Activated B cell treated with CpG ODN at 0.5 μM for 24 hours (primary cell): Measurements from ENCODE around the gene MED15. TPM values are rescaled to one million over a fixed set of nuclear protein-coding genes. Genes with fewer than 3 reads are reported as not detected.

ENCODE experiments used
- ATAC-seq: fragments of 200-7000 bp; cut with Tn5 transposase; one replicate; pipeline ENCODE4 v1.10.0; 2021; ENCODE audit warnings: low read depth, mild to moderate bottlenecking, moderate library complexity
- CTCF ChIA-PET: fragments of 350-600 bp; sonication (Branson Sonifier 250); formaldehyde crosslinking; loops from one replicate; lab custom pipeline; 2021; ENCODE audit warnings: antibody characterized with exemption; lab: Charles Lee
- POLR2A ChIA-PET: fragments of 350-600 bp; sonication (Branson Sonifier 250); formaldehyde crosslinking; loops from one replicate; lab custom pipeline; 2021; ENCODE audit warnings: antibody characterized with exemption; lab: Charles Lee
- DNase-seq: peaks from one replicate; pipeline ENCODE4 v3.0.0; 2022
- H3K27ac Mint-ChIP-seq: one replicate; pipeline ENCODE4 v1.8.0; 2020; ENCODE audit warnings: mixed read lengths
- H3K27me3 Mint-ChIP-seq: one replicate; pipeline ENCODE4 v1.8.0; 2021; ENCODE audit warnings: mixed read lengths
- H3K36me3 Mint-ChIP-seq: one replicate; pipeline ENCODE4 v1.8.0; 2021; ENCODE audit warnings: low read depth, mixed read lengths
- H3K4me1 Mint-ChIP-seq: one replicate; pipeline ENCODE4 v1.8.0; 2021; ENCODE audit warnings: mixed read lengths
- H3K4me3 Mint-ChIP-seq: one replicate; pipeline ENCODE4 v1.8.0; 2020; ENCODE audit warnings: mild to moderate bottlenecking, mixed read lengths
- H3K9me3 Mint-ChIP-seq: one replicate; pipeline ENCODE4 v1.8.0; 2020; ENCODE audit warnings: mixed read lengths
- CTCF ChIP-seq: fragments of 200-600 bp; IDR thresholded peaks from one replicate; pipeline ENCODE4 v1.8.0; 2022; ENCODE audit warnings: antibody characterized with exemption, mild to moderate bottlenecking
- intact Hi-C: fragments of 100-400 bp; cut with micrococcal nuclease; formaldehyde crosslinking; loops from one replicate; pipeline ENCODE4 v1.15.1; 2024
- total RNA-seq: library from RNA; stranded (reverse); gene quantifications from 2 replicates; pipeline ENCODE4 v1.2.3, GENCODE V29; 2022

MED15 gene
- total RNA-seq, 1 donor from 2014 or later = 127 TPM

DNA sequence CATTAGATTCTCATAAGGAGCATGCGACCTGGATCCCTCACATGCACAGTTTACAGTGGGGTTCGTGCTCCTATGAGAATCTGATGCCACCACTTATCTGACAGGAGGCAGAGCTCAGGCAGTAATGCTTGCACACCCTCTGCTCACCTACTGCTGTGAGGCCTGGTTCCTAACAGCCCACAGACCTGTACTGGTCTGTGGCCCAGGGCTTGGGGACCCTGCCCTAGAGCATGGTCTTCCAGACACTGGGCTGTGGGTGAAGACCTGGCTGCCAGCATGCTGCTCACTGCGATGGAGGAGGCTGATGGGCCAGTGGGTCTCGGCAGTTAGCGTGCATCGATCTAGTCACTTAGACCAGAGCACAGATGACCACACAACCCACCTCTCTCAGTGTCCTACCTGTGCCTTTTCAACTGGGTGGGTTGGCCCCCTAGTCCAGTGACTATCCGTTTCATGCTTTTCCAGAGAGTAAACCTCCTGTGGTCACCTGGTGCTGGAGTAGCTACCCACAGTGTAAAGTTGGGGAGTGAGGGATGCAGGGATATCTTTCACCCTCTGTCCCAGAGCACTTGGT is 21.1 kb downstream of the MED15 start:
- POLR2A ChIA-PET = no interaction called here
- Mint-ChIP-seq H3K9me3 (no peaks in the 10 kb centered on the region), H3K4me3 (no peak overlapping the region), H3K4me1 (peaks cover 26% of the 10 kb centered on the region), H3K27me3 (no peaks in the 10 kb centered on the region), H3K36me3 (peaks cover 60% of the 10 kb centered on the region), H3K27ac (no peak overlapping the region)
- no peak for TF ChIP-seq CTCF
- ATAC-seq (no peak), DNase-seq (no peak)
- intact Hi-C loops = no loop called here
- CTCF ChIA-PET = no interaction called here

GRCh38 chr22:20530368-20531153 is 23.2 kb downstream of the MED15 start:
- CTCF ChIA-PET = no interaction called here
- TF ChIP-seq CTCF = no peak
- intact Hi-C loops = loop anchor here (2.0 kb wide), 1 partner anchor 22 kb away; no protein-coding TSS in a partner anchor
- Mint-ChIP-seq H3K9me3 (no peaks in the 10 kb centered on the region), H3K27ac (no peak overlapping the region), H3K27me3 (no peaks in the 10 kb centered on the region), H3K36me3 (peaks cover 63% of the 10 kb centered on the region), H3K4me3 (no peak overlapping the region), H3K4me1 (peaks cover 18% of the 10 kb centered on the region)
- ATAC-seq = no peak
- POLR2A ChIA-PET = interaction anchor here (0.6 kb wide), 1 partner anchor 406 kb away, joined by 3 read pairs; no protein-coding TSS in a partner anchor
- DNase-seq = no peak

GRCh38 chr22:20531154-20531403 is 23.7 kb downstream of the MED15 start:
- ATAC-seq = no peak
- H3K4me1 Mint-ChIP-seq = peaks cover 18% of the 10 kb centered on the region
- TF ChIP-seq CTCF = no peak
- no peaks in the 10 kb centered on the region for H3K9me3 Mint-ChIP-seq
- no peak overlapping the region for H3K4me3 Mint-ChIP-seq
- intact Hi-C loops = loop anchor here (2.0 kb wide), 1 partner anchor 22 kb away; no protein-coding TSS in a partner anchor
- CTCF ChIA-PET = no interaction called here
- no peak for DNase-seq
- no peaks in the 10 kb centered on the region for H3K27me3 Mint-ChIP-seq
- POLR2A ChIA-PET = no interaction called here
- no peak overlapping the region for H3K27ac Mint-ChIP-seq
- H3K36me3 Mint-ChIP-seq = peaks cover 62% of the 10 kb centered on the region

DNA sequence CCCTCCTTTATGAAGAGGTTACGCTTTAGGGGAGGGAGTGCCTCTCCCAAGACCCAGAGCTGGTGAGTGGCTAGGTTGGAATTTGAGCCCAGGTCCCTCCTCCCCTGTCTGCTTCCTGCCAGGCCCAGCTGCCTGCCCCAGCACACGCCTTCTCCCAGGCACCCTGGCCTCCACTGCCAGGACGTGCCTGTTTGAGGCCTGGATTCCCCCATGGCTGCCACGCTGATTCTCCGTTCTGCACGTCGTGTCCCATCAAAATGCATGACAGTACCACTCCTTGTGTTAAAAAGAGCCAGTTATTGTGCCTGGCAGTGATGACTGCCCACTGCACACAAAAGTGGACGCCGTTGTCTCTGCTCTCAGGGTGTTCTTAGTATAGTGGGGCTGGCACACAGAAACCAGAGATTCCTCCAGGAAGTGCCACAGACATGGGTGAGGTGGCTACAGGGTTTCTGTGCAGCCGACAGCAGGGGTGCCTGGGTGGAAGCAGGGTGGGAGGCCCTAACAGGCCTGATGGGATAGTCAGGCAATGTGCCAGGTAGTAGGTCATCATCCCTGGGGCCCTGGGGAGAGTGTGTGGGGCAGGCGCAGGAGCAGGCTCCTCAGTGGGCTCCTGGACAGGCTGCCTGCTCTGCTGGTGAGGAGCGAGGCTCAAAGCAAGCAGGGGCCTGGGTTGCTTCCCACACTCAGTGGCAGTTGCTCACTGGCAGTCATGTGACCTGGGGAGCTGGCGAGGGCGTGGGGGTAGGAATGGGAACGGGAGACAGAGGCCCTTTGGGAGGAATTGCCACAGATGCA is 24.2 kb downstream of the MED15 start:
- H3K36me3 Mint-ChIP-seq = peaks cover 60% of the 10 kb centered on the region
- intact Hi-C loops = loop anchor here (2.0 kb wide), 1 partner anchor 23 kb away; no protein-coding TSS in a partner anchor
- H3K27me3 Mint-ChIP-seq = no peaks in the 10 kb centered on the region
- no peak for TF ChIP-seq CTCF
- no peak overlapping the region for H3K27ac Mint-ChIP-seq
- no peak overlapping the region for H3K4me3 Mint-ChIP-seq
- CTCF ChIA-PET = interaction anchor here (1.3 kb wide), 1 partner anchor 32 kb away, joined by 4 read pairs; no protein-coding TSS in a partner anchor
- DNase-seq (no peak), ATAC-seq (no peak)
- POLR2A ChIA-PET = no interaction called here
- no peaks in the 10 kb centered on the region for H3K9me3 Mint-ChIP-seq
- H3K4me1 Mint-ChIP-seq = peaks cover 16% of the 10 kb centered on the region
